IMR-90 (cell line): ENCODE data around the gene PDZD2. TPM values are rescaled to one million over a fixed set of nuclear protein-coding genes. Genes with fewer than 3 reads are reported as not detected.

Experiments used
- ATAC-seq: fragments of 200-7000 bp; cut with Tn5 transposase; 2 replicates; pipeline ENCODE4 v1.9.1; 2020; ENCODE audit warnings: low read depth, mild to moderate bottlenecking, moderate library complexity
- BruUV-seq: library from RNA; stranded (reverse); fragments of 400-500 nt; replicated peaks from 2 replicates; lab custom pipeline; 2021; lab: Mats Ljungman, UMichigan
- CTCF ChIA-PET: fragments of 300-600 bp; formaldehyde crosslinking; extraction: SDS; loops from one replicate; lab custom pipeline; 2021; ENCODE audit warnings: antibody characterized with exemption; lab: Yijun Ruan, JAX
- POLR2A ChIA-PET: fragments of 300-600 bp; sonication (Branson Sonifier 250); formaldehyde crosslinking; loops from one replicate; lab custom pipeline; 2022; ENCODE audit warnings: antibody characterized with exemption; ENCODE audit not compliant: unreplicated experiment; lab: Charles Lee
- DNase-seq: peaks from one replicate; pipeline ENCODE4 v3.0.0; 2013
- H2AFZ ChIP-seq: replicated peaks from 2 replicates; pipeline ENCODE3; 2013; ENCODE audit warnings: low read length, mild to moderate bottlenecking; ENCODE audit not compliant: poor library complexity
- H2AK5ac ChIP-seq: 2 replicates; pipeline ENCODE4 v1.6.1; 2013; ENCODE audit warnings: low read depth, low read length, inconsistent platforms
- H2AK9ac ChIP-seq: replicated peaks from 2 replicates; pipeline ENCODE3; 2013; ENCODE audit warnings: mild to moderate bottlenecking, low read depth, low read length, moderate library complexity; ENCODE audit not compliant: poor library complexity
- H2BK120ac ChIP-seq: 2 replicates; pipeline ENCODE4 v1.6.1; 2013; ENCODE audit warnings: low read depth, low read length, inconsistent platforms
- H2BK15ac ChIP-seq: 3 replicates; pipeline ENCODE4 v1.6.1; 2013; ENCODE audit warnings: low read depth, low read length, inconsistent platforms
- H2BK20ac ChIP-seq: 2 replicates; pipeline ENCODE4 v1.6.1; 2013; ENCODE audit warnings: low read depth, mild to moderate bottlenecking, inconsistent platforms, low read length, moderate library complexity
- H2BK5ac ChIP-seq: 2 replicates; pipeline ENCODE4 v1.6.1; 2013; ENCODE audit warnings: mild to moderate bottlenecking, low read depth, low read length, inconsistent platforms; ENCODE audit not compliant: poor library complexity, severe bottlenecking
- H3K14ac ChIP-seq: replicated peaks from 2 replicates; pipeline ENCODE4 v1.6.1; 2013; ENCODE audit warnings: low read depth, low read length, inconsistent platforms
- H3K18ac ChIP-seq: 2 replicates; pipeline ENCODE4 v1.6.1; 2013; ENCODE audit warnings: low read depth, low read length, control low read depth
- H3K23ac ChIP-seq: 2 replicates; pipeline ENCODE4 v1.6.1; 2013; ENCODE audit warnings: low read depth, low read length, inconsistent platforms
- H3K27ac ChIP-seq: 2 replicates; pipeline ENCODE4 v1.5.1; 2013; ENCODE audit warnings: mild to moderate bottlenecking, control low read depth, low read length; ENCODE audit not compliant: insufficient read depth
- H3K27me3 ChIP-seq: 2 replicates; pipeline ENCODE4 v1.6.1; 2013; ENCODE audit warnings: low read length; ENCODE audit not compliant: control insufficient read depth, insufficient read depth
- H3K36me3 ChIP-seq: 2 replicates; pipeline ENCODE4 v1.6.1; 2013; ENCODE audit warnings: low read length, mixed read lengths; ENCODE audit not compliant: control insufficient read depth, insufficient read depth
- H3K4ac ChIP-seq: 2 replicates; pipeline ENCODE4 v1.6.1; 2013; ENCODE audit warnings: low read depth, low read length, inconsistent platforms
- H3K4me1 ChIP-seq: 2 replicates; pipeline ENCODE4 v1.6.1; 2013; ENCODE audit warnings: low read length, mixed read lengths; ENCODE audit not compliant: control insufficient read depth, insufficient read depth
- H3K4me2 ChIP-seq: 2 replicates; pipeline ENCODE4 v1.6.1; 2013; ENCODE audit warnings: low read depth, mild to moderate bottlenecking, control low read depth, low read length, moderate library complexity
- H3K4me3 ChIP-seq: 2 replicates; pipeline ENCODE4 v1.5.1; 2013; ENCODE audit warnings: low read depth, mild to moderate bottlenecking, control low read depth, low read length, moderate library complexity; ENCODE audit not compliant: insufficient read depth
- H3K56ac ChIP-seq: 2 replicates; pipeline ENCODE4 v1.6.1; 2013; ENCODE audit warnings: low read length, inconsistent platforms; ENCODE audit not compliant: insufficient read depth; ENCODE audit errors: extremely low read depth
- H3K79me1 ChIP-seq, 2 experiments: 2 replicates each; pipeline ENCODE4 v1.6.1; 2013; ENCODE audit warnings: low read length in 2 of 2, inconsistent platforms in 1 of 2, low read depth in 1 of 2
- H3K9ac ChIP-seq: 2 replicates; pipeline ENCODE4 v1.6.1; 2013; ENCODE audit warnings: low read depth, low read length, control low read depth
- H3K9me1 ChIP-seq: 2 replicates; pipeline ENCODE4 v1.6.1; 2013; ENCODE audit warnings: low read length, inconsistent platforms; ENCODE audit not compliant: insufficient read depth
- H3K9me3 ChIP-seq: 2 replicates; pipeline ENCODE4 v1.6.1; 2013; ENCODE audit warnings: low read length; ENCODE audit not compliant: control insufficient read depth, insufficient read depth
- H4K20me1 ChIP-seq: 2 replicates; pipeline ENCODE4 v1.6.1; 2013; ENCODE audit warnings: low read length, inconsistent platforms; ENCODE audit not compliant: insufficient read depth
- H4K5ac ChIP-seq: 2 replicates; pipeline ENCODE4 v1.6.1; 2013; ENCODE audit warnings: mild to moderate bottlenecking, low read depth, low read length, control low read depth
- H4K8ac ChIP-seq, 2 experiments: 2 replicates each; pipeline ENCODE4 v1.6.1; 2013; ENCODE audit warnings: low read depth in 2 of 2, low read length in 2 of 2, control low read depth in 1 of 2, inconsistent platforms in 1 of 2
- H4K91ac ChIP-seq: 2 replicates; pipeline ENCODE4 v1.6.1; 2013; ENCODE audit warnings: low read depth, low read length, inconsistent platforms; ENCODE audit not compliant: insufficient read depth
- BHLHE40 ChIP-seq: fragments of 150-350 bp; IDR thresholded peaks from 2 replicates; pipeline ENCODE4 v1.6.1; 2016; ENCODE audit warnings: mild to moderate bottlenecking, low read depth, low read length
- CEBPB ChIP-seq: IDR thresholded peaks from 2 replicates; pipeline ENCODE4 v1.6.1; 2012; ENCODE audit warnings: low read depth, low read length, improper control_type of control experiment
- CHD1 ChIP-seq: IDR thresholded peaks from 2 replicates; pipeline ENCODE4 v1.6.1; 2012; ENCODE audit warnings: low read depth, low read length, improper control_type of control experiment
- CTCF ChIP-seq: conservative IDR thresholded peaks from 2 replicates; pipeline ENCODE4 v1.5.1; 2012; ENCODE audit warnings: mild to moderate bottlenecking, low read depth, low read length, improper control_type of control experiment
- FOS ChIP-seq: fragments of 150-350 bp; IDR thresholded peaks from 2 replicates; pipeline ENCODE4 v1.6.1; 2016; ENCODE audit warnings: low read depth, low read length
- NFE2L2 ChIP-seq: fragments of 150-350 bp; IDR thresholded peaks from 2 replicates; pipeline ENCODE4 v1.6.1; 2016; ENCODE audit warnings: low read depth, mild to moderate bottlenecking, low read length
- POLR2A ChIP-seq: IDR thresholded peaks from 2 replicates; pipeline ENCODE4 v1.6.1; 2012; ENCODE audit warnings: mild to moderate bottlenecking, low read depth, low read length
- RAD21 ChIP-seq: IDR thresholded peaks from 2 replicates; pipeline ENCODE4 v1.6.1; 2012; ENCODE audit warnings: low read length, improper control_type of control experiment
- RCOR1 ChIP-seq: IDR thresholded peaks from 2 replicates; pipeline ENCODE4 v1.6.1; 2012; ENCODE audit warnings: mild to moderate bottlenecking, low read length, improper control_type of control experiment; ENCODE audit not compliant: insufficient replicate concordance
- RFX5 ChIP-seq: IDR thresholded peaks from 2 replicates; pipeline ENCODE4 v1.8.0; 2012; ENCODE audit warnings: low read depth, mild to moderate bottlenecking, low read length, moderate library complexity
- SMC3 ChIP-seq: fragments of 150-350 bp; IDR thresholded peaks from 2 replicates; pipeline ENCODE4 v1.6.1; 2016; ENCODE audit warnings: low read depth, mild to moderate bottlenecking, antibody characterized with exemption, low read length, moderate library complexity
- USF2 ChIP-seq: fragments of 150-350 bp; IDR thresholded peaks from 2 replicates; pipeline ENCODE4 v1.6.1; 2017; ENCODE audit warnings: mild to moderate bottlenecking, antibody characterized with exemption, low read length, low read depth
- WGBS, 2 experiments: methylation state at CpG; one replicate each; pipeline versions ENCODE4 v1.1.5 to v1.1.7; 2013; ENCODE audit warnings: missing lambda C conversion rate in 2 of 2; ENCODE audit not compliant: insufficient read length in 1 of 2; ENCODE audit errors: extremely low coverage in 2 of 2; 5-methylcytosine and 5-hydroxymethylcytosine counted together
- dilution Hi-C: fragments of 300-500 bp; cut with HindIII; formaldehyde crosslinking; loops from one replicate; pipeline ENCODE4 v1.14.3; 2018; ENCODE audit warnings: low sequenced_read_pairs; ENCODE audit not compliant: unreplicated experiment
- in situ Hi-C: fragments of 300-500 bp; cut with MboI; formaldehyde crosslinking; loops from 3 replicates; pipeline ENCODE4 v1.14.3; 2019; ENCODE audit warnings: low sequenced_read_pairs, inconsistent platforms, mixed read lengths
- intact Hi-C: fragments of 100-400 bp; cut with micrococcal nuclease; formaldehyde crosslinking; loops from 2 replicates; pipeline ENCODE4 v1.10.0; 2022
- polyA plus RNA-seq, 3 experiments: library from polyadenylated mRNA; depleted of rRNA; stranded (reverse); fragments of >200 nt; gene quantifications; 2 replicates each; pipeline ENCODE4 v1.2.3, GENCODE V29; 2012; ENCODE audit warnings: low replicate concordance in 1 of 3
- total RNA-seq: library from RNA; depleted of rRNA; stranded (reverse); fragments of >200 nt; gene quantifications from 2 replicates; pipeline ENCODE4 v1.2.3, GENCODE V29; 2012

PDZD2 gene
- total and polyA plus RNA-seq, 2 of the 4 experiments (the other 2 are of a cell fraction), result under 0.01 to 0.02 TPM

GRCh38 chr5:32100230-32100629 is 461.3 kb downstream of the PDZD2 start:
- no peak for TF ChIP-seq NFE2L2
- TF ChIP-seq SMC3, result no peak
- no peak for TF ChIP-seq CHD1
- no peak for TF ChIP-seq BHLHE40
- no peak for TF ChIP-seq CTCF
- TF ChIP-seq CEBPB, result no peak
- TF ChIP-seq RFX5, result no peak
- TF ChIP-seq RCOR1, result no peak
- TF ChIP-seq FOS, result no peak
- no peak for TF ChIP-seq USF2
- no peak for TF ChIP-seq RAD21
- TF ChIP-seq POLR2A, result no peak
- Histone ChIP-seq H3K9me3 (no peaks in the 10 kb centered on the region), H3K27ac (no peak overlapping the region), H4K91ac (no peak overlapping the region), H3K79me1 (peaks cover 6 to 9% of the 10 kb centered on the region in 2 experiments; a peak in 3 of 4 replicates), H4K8ac (no peak overlapping the region), H3K27me3 (no peaks in the 10 kb centered on the region), H3K9ac (no peak overlapping the region), H2AK5ac (no peak overlapping the region), H2BK5ac (no peak overlapping the region), H2BK20ac (no peak overlapping the region), H3K4me1 (no peaks in the 10 kb centered on the region), H4K20me1 (no peaks in the 10 kb centered on the region), H3K4me2 (no peak overlapping the region), H3K36me3 (peaks cover 47% of the 10 kb centered on the region), H3K23ac (no peak overlapping the region), H2BK15ac (no peak overlapping the region), H3K9me1 (no peaks in the 10 kb centered on the region), H2BK120ac (no peak overlapping the region), H2AK9ac (no peak overlapping the region), H3K56ac (no peak overlapping the region), H4K5ac (no peak overlapping the region), H3K18ac (no peak overlapping the region), H3K4me3 (no peak overlapping the region), H2AFZ (no peak overlapping the region), H3K4ac (no peak overlapping the region), H3K14ac (no peak overlapping the region)
- no TSS peak for BruUV-seq
- ChIA-PET CTCF (no interaction called here), POLR2A (interaction anchor here (0.6 kb wide), 1 partner anchor 217 kb away, joined by 3 read pairs; no protein-coding TSS in a partner anchor)
- dilution Hi-C loops, result no loop called here
- intact Hi-C loops, result no loop called here
- ATAC-seq, result no peak
- DNase-seq, result no peak
- no CpG with 5 or more reads among the region's 6 CpGs for WGBS, 2 experiments
- in situ Hi-C loops, result no loop called here
